Aortic smooth muscle cell (primary cell): ENCODE measurements around the gene SLC8A3. TPM values are rescaled to one million over a fixed set of nuclear protein-coding genes. Genes with fewer than 3 reads are reported as not detected.

ENCODE experiments used
- total RNA-seq: library from RNA; depleted of rRNA; stranded (reverse); fragments of >200 nt; gene quantifications from 2 replicates; pipeline ENCODE4 v1.2.3, GENCODE V29; 2014

Gene SLC8A3, protein sequence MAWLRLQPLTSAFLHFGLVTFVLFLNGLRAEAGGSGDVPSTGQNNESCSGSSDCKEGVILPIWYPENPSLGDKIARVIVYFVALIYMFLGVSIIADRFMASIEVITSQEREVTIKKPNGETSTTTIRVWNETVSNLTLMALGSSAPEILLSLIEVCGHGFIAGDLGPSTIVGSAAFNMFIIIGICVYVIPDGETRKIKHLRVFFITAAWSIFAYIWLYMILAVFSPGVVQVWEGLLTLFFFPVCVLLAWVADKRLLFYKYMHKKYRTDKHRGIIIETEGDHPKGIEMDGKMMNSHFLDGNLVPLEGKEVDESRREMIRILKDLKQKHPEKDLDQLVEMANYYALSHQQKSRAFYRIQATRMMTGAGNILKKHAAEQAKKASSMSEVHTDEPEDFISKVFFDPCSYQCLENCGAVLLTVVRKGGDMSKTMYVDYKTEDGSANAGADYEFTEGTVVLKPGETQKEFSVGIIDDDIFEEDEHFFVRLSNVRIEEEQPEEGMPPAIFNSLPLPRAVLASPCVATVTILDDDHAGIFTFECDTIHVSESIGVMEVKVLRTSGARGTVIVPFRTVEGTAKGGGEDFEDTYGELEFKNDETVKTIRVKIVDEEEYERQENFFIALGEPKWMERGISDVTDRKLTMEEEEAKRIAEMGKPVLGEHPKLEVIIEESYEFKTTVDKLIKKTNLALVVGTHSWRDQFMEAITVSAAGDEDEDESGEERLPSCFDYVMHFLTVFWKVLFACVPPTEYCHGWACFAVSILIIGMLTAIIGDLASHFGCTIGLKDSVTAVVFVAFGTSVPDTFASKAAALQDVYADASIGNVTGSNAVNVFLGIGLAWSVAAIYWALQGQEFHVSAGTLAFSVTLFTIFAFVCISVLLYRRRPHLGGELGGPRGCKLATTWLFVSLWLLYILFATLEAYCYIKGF
- total RNA-seq = not detected in 2 replicates

DNA sequence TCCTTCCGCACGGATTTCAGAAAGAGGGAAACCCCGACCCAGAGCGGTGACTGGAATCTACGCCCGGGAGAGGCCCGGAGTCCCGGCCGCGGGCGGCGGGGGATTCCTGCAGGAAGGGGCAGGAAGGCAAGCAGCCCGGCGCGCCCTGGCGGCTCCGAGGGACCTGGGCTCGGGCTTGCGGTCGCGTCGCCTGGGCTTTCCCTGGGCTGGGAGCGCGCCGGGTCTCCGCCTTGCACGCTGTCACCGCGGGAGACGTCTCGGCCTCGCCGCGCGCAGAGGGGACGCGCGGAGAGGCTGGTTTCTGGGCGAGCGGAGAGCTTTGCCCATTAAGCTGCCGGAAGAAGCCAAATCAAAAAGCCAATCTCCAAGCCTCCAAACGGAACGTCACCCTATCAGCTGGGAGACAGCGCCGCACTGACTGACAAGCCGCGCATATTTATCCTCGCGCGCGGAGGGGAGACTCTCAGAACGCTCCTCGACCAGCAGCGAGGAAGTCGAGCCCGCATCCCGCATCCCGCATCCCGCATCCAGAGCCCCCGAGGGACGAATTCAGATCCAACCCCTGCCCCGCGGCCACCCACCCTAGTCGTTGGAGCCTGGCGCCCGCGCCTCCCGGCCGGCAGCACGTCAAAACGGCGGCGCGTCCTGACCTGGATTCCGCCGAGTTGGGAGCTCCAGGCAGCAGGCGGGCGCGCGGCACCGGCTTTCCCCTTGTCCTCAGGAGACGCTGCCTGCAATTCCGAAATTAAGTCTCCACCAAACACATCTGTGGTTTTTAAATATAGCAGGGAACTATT lies at the start of gene SLC8A3:
SLC8A3 (minus strand) TSS at position 293 of the 797 bp plus-strand sequence. CDS start 20,529 bp downstream, outside the sequence.

Other genes with a start within 250 kb of the SLC8A3 start
- gene COX16, start 170.7 kb upstream of the SLC8A3 start, total RNA-seq = 43.9 and 44.9 TPM in 2 replicates
- 28.4 and 29.5 TPM in 2 replicates for gene SYNJ2BP, start 228.1 kb upstream of the SLC8A3 start, total RNA-seq